Nephron (organoid): ENCODE data around the gene GFY.

Experiments
- H3K27ac Mint-ChIP-seq, 3 experiments: 2 replicates each; pipeline ENCODE4 v1.8.0; 2020; ENCODE audit warnings: mixed read lengths in 3 of 3, mild to moderate bottlenecking in 2 of 3, moderate library complexity in 1 of 3
- H3K27me3 Mint-ChIP-seq: 2 replicates; pipeline ENCODE4 v1.8.0; 2021; ENCODE audit warnings: low read depth, mild to moderate bottlenecking, moderate library complexity, mixed read lengths
- H3K36me3 Mint-ChIP-seq: 2 replicates; pipeline ENCODE4 v1.8.0; 2020; ENCODE audit warnings: low read depth, mixed read lengths
- H3K4me1 Mint-ChIP-seq: 2 replicates; pipeline ENCODE4 v1.8.0; 2020; ENCODE audit warnings: mixed read lengths
- H3K4me3 Mint-ChIP-seq, 3 experiments: 2 replicates each; pipeline ENCODE4 v1.8.0; 2020; ENCODE audit warnings: mild to moderate bottlenecking in 3 of 3, mixed read lengths in 3 of 3, moderate library complexity in 2 of 3
- H3K9me3 Mint-ChIP-seq: 2 replicates; pipeline ENCODE4 v1.8.0; 2020; ENCODE audit warnings: mixed read lengths
- CTCF ChIP-seq, 3 experiments: fragments of 200-600 bp; sonication (generic); IDR thresholded peaks; one replicate each; pipeline ENCODE4 v1.5.0; 2021; ENCODE audit warnings: antibody characterized with exemption in 3 of 3; ENCODE audit not compliant: unreplicated experiment in 3 of 3

GFY gene

GRCh38 chr19:49389406-49389805, 35.8 kb upstream of the GFY start:
- Mint-ChIP-seq H3K9me3 (no peaks in the 10 kb centered on the region), H3K27me3 (peaks cover 28% of the 10 kb centered on the region), H3K36me3 (no peaks in the 10 kb centered on the region), H3K27ac (no peak overlapping the region), H3K4me1 (peaks cover 6% of the 10 kb centered on the region), H3K4me3 (no peak overlapping the region)
- no peak for TF ChIP-seq CTCF (IDR thresholded peaks at IDR 0.05; ENCODE audit: unreplicated experiment in 3 of 3)

GRCh38 chr19:49390131-49390928, 34.9 kb upstream of the GFY start:
- no peaks in the 10 kb centered on the region for H3K9me3 Mint-ChIP-seq
- H3K36me3 Mint-ChIP-seq: no peaks in the 10 kb centered on the region
- no peak for TF ChIP-seq CTCF (IDR thresholded peaks at IDR 0.05; ENCODE audit: unreplicated experiment in 3 of 3)
- peaks cover 24% of the 10 kb centered on the region for H3K27me3 Mint-ChIP-seq
- peaks cover 6% of the 10 kb centered on the region for H3K4me1 Mint-ChIP-seq
- no peak overlapping the region for H3K27ac Mint-ChIP-seq
- H3K4me3 Mint-ChIP-seq: no peak overlapping the region

- H3K4me3 Mint-ChIP-seq: no peak overlapping the region
- H3K36me3 Mint-ChIP-seq: no peaks in the 10 kb centered on the region
Measured at GRCh38 chr19:49390929-49391359, 34.2 kb upstream of the GFY start.

GRCh38 chr19:49391581-49392399, 33.4 kb upstream of the GFY start:
- Mint-ChIP-seq H3K4me3 (no peak overlapping the region), H3K36me3 (no peaks in the 10 kb centered on the region)

More at GRCh38 chr19:49390929-49391359, 34.2 kb upstream of the GFY start:
- Mint-ChIP-seq H3K4me1 (peaks cover 6% of the 10 kb centered on the region), H3K27ac (no peak overlapping the region), H3K9me3 (no peaks in the 10 kb centered on the region), H3K27me3 (peaks cover 24% of the 10 kb centered on the region)
- no peak for TF ChIP-seq CTCF (IDR thresholded peaks at IDR 0.05; ENCODE audit: unreplicated experiment in 3 of 3)

GRCh38 chr19:49393881-49394280, 31.3 kb upstream of the GFY start:
- no peaks in the 10 kb centered on the region for H3K36me3 Mint-ChIP-seq
- no peak overlapping the region for H3K4me3 Mint-ChIP-seq
- peaks cover 24% of the 10 kb centered on the region for H3K4me1 Mint-ChIP-seq
- H3K27me3 Mint-ChIP-seq: peaks cover 21% of the 10 kb centered on the region
- H3K9me3 Mint-ChIP-seq: no peaks in the 10 kb centered on the region
- no peak overlapping the region for H3K27ac Mint-ChIP-seq
- no peak for TF ChIP-seq CTCF (IDR thresholded peaks at IDR 0.05; ENCODE audit: unreplicated experiment in 3 of 3)

More at GRCh38 chr19:49391581-49392399, 33.4 kb upstream of the GFY start:
- H3K27me3 Mint-ChIP-seq: peaks cover 24% of the 10 kb centered on the region
- TF ChIP-seq CTCF (IDR thresholded peaks at IDR 0.05; ENCODE audit: unreplicated experiment in 3 of 3): peak; percentile 85 to 88 (median 87)
- peak overlapping the region in 1 of 3 experiments; percentile 55 for H3K27ac Mint-ChIP-seq
- H3K4me1 Mint-ChIP-seq: peaks cover 6% of the 10 kb centered on the region
- no peaks in the 10 kb centered on the region for H3K9me3 Mint-ChIP-seq
